Tibial nerve (tissue), 3 donors: Measurements from ENCODE around the gene MXRA8.

Source experiments
- CTCF ChIP-seq, 5 experiments: fragments of 200-600 bp in 3 of 5; fragments of 450-650 bp in 2 of 5; sonication (generic) in 3 of 5; IDR thresholded peaks; one replicate each; pipeline ENCODE4 v1.5.1; 2016 to 2019; ENCODE audit warnings: antibody characterized with exemption in 5 of 5, mild to moderate bottlenecking in 3 of 5, moderate library complexity in 2 of 5
- POLR2A ChIP-seq, 2 donors: fragments of 450-650 bp; IDR thresholded peaks; one replicate each; pipeline ENCODE4 v1.6.1; 2017; ENCODE audit warnings: antibody characterized with exemption in 2 of 2, mild to moderate bottlenecking in 2 of 2, moderate library complexity in 2 of 2

DNA sequence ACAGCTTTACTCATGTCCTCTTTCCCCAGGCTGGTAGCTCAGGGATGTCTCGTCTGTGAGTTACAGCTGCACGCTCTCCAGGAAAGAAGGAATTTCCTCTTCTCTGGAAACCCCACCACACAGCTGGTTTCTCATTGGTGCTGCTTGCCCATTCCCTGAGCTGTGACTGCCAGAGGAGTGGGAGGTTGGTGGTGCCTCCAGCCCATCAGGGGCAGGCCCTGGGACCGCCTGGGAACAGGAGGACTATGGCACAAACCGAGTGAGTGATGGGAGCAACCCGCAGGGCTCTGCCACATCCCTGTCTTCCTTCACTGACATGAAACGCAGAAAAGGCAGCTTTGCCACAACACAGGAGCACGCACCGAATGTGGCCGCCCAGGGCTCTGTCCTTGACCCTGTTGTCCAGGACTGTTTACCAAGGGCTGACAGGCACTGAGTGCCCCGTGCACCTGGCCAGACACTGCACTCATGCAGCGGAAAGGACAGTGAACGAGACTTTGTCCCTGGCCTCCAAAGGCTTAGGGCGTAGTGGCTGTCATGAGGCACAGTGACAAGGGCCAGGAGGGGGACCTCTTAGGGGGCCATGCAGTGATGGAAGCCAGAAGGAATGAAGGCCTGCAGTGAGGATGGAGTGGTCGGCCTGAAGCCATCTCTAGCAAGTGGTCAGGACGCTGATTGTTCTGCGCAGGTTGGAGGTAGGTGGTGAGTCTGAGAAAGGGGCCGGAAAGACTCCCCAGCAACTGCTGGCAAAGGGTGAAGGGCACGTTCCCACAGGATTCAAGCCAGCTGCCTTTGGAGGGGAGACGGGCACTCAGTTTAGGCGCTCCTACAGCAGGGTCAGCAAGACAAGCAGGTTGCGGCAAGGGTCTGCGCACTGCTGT is 42.5 kb upstream of the MXRA8 start:
- TF ChIP-seq CTCF (IDR thresholded peaks at IDR 0.05) (no peak), POLR2A (IDR thresholded peaks at IDR 0.05) (no peak)
